LNCAP (cell line): ENCODE results near the gene C9orf72.

ENCODE experiments used
- CTCF ChIP-seq: fragments of 450-650 bp; IDR thresholded peaks from 2 replicates; pipeline ENCODE4 v1.5.1; 2017; ENCODE audit warnings: mild to moderate bottlenecking

C9orf72 gene

GRCh38 chr9:27563738-27564430 lies 9.4 kb downstream of the C9orf72 start:
- no peak for TF ChIP-seq CTCF

GRCh38 chr9:27561685-27562084 lies 11.6 kb downstream of the C9orf72 start:
- TF ChIP-seq CTCF, result no peak

- no peak for TF ChIP-seq CTCF
Observed at GRCh38 chr9:27560457-27560856, 12.8 kb downstream of the C9orf72 start.

GRCh38 chr9:27558307-27558706 lies 15.0 kb downstream of the C9orf72 start:
- no peak for TF ChIP-seq CTCF

GRCh38 chr9:27556470-27556869 lies 16.8 kb downstream of the C9orf72 start:
- TF ChIP-seq CTCF, result no peak

- no peak for TF ChIP-seq CTCF
Observed at GRCh38 chr9:27554712-27555111, 18.6 kb downstream of the C9orf72 start.

GRCh38 chr9:27549196-27549755 lies 24.0 kb downstream of the C9orf72 start:
- no peak for TF ChIP-seq CTCF
